Renal pelvis (tissue), 4 donors: ENCODE measurements around the gene RELA. TPM values are rescaled to one million over a fixed set of nuclear protein-coding genes. Genes with fewer than 3 reads are reported as not detected.
A peak's percentile ranks its signal among the peaks of the same experiment; 100 is the strongest.

ENCODE experiments used
- DNase-seq: peaks from one replicate; pipeline ENCODE4 v3.0.0-alpha.2; 2013
- polyA plus RNA-seq, 3 donors: library from polyadenylated mRNA; unstranded; fragments of 120-200 nt; gene quantifications; one replicate each; pipeline ENCODE4 v1.2.1, GENCODE V29; 2013; ENCODE audit not compliant: insufficient read length in 3 of 3

RELA gene
- polyA plus RNA-seq, 3 donors: 54.3 to 60.4 (median 60.4) TPM

- DNase-seq: no peak
These were observed 46.7 kb downstream of the RELA start for GRCh38 chr11:65615950-65616574.

GRCh38 chr11:65615229-65615949 lies 47.3 kb downstream of the RELA start, which contains the start of gene PCNX3:
Gene PCNX3, plus strand, starts transcription at chr11:65615776. Its CDS starts 536 bp downstream, at chr11:65616312.
- peak; percentile 100 for DNase-seq

DNA sequence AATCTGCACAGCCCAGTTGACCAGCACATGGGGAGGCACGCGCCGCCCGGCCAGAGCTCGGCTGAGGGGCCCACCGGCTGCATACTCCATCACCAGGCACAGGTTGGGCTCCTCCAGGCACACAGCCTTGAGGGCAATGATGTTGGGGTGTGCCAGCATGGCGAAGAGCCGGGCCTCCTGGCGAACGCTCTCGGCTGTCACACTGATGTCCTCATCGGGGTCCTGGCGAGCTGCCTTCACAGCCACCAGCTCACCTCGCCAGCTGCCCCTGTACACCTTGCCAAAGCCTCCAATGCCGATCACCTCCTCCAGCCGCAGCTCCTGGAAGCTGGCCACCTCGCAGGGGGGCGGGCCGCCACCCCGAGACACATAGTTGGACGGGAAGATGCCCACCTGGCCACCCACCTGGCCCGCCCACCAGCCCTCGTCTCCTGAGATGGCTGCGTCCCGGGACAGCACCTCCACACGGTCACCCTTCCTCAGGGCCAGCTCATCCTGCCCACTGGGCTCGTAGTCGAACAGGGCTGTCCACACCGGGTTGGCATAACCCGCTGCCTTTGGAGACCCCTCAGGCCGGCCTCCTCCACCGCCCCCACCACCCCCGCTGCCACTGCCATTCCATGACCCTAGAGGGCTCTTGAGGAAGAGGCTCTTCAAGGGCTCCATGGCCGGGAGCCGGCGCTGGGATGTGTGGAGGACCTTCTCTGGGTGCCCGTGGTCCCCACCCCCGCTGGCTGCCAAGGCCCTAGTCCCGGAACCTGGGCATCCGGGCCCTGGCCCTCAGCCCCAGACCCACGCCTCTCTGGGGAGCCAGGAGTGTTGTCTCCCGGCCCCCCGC lies 49.4 kb downstream of the RELA start:
- no peak for DNase-seq

DNA sequence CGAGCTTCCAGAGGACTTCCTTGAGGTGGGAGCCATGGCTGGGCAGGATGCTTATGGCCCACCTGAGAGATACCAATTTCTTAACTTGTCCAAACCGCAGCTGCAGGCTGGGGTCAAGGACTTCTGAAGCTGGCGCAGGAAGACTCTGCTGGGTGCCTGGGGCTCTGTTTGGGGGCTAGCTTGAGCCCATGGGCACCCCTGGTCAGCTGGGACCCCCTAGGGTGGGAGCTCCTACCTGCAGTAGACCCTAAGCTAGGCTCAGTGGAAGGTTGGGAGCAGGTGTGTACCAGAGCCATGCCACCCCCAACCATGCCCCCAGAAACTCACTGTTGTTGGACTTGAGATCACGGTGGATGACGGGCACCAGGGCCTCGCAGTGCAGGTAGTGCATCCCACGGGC lies 50.0 kb downstream of the RELA start:
- no peak for DNase-seq

- DNase-seq: no peak
These were observed 50.7 kb downstream of the RELA start for GRCh38 chr11:65611758-65612603.

GRCh38 chr11:65611028-65611757 lies 51.5 kb downstream of the RELA start:
- DNase-seq: no peak

GRCh38 chr11:65610404-65610803 lies 52.3 kb downstream of the RELA start:
- no peak for DNase-seq

GRCh38 chr11:65609665-65610064 lies 53.1 kb downstream of the RELA start:
- no peak for DNase-seq

GRCh38 chr11:65609229-65609628 lies 53.5 kb downstream of the RELA start:
- DNase-seq: no peak

DNA sequence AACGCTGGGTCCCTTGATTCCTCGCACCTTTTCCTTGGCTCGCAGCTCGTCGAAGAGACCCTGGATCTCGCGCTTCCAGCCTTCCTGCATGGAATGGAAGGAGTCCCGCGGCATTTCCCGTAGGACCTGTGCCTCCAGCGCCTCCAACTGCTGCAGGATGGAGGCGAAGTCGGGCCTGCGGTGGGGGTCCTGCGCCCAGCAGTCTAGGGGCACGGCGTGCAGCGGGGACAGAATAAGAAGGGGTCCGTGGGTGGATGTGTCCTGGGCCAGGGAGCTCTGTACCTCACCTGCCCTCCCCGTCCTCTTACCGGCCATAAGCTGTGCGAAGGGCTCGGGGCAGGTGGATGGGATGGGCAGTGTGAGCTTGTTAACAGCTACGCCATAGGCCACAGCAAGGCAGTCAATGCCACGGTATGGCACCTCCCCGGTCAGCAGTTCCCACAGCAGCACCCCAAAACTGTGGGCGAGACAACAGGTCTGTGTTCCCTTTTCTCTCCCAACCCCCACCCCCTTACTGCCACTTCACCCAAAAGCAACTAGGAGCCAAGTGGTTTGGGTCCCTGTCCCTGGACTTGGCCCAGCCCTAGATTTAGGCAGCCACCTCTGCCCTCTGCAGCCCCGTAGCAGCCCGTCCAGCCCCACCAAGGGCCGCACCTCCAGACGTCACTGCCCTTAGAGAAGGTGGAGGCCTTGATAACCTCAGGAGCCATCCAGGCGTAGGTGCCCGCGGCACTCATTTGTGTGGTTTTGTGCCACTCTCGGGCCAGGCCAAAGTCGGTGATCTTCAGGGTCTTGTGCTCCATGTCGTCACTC lies 54.9 kb downstream of the RELA start:
- no peak for DNase-seq

DNA sequence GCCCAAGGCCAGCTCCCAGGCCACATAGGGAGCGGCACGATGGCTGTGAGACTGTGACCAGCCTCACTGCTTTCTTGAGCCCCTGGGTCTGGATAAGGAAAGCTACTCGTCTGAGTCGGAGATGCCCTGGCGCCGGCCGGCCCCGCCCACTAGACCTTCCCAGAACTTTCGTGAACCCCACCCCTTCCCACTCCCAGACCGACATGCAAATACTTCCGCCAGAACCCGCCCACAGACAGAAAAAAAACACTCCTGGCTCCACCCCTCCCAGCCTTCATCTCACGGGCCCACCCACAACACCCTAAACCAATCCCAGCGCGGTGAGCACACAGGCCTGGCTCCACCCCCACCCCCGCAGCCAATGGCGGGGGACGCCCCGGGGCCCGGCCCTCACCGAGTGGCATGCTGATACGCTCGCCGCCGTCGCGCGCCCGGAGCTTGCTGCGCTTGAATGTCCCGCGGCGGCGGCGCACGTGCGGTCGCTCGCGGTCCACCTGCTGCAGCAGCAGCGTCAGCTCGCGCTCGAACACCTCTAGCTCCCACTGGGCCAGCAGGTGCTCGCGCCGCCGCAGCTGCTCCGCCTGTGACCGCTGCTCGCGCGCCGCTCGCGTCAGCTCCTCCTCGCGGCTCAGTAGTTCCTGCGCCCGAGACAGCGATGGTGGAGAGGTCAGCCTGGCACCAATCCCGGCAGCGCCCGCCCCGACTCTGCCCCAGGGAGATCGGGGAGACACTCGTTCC lies 55.7 kb downstream of the RELA start:
- DNase-seq: peak; percentile 97

GRCh38 chr11:65604258-65604657 lies 58.5 kb downstream of the RELA start:
- DNase-seq: no peak

Other genes with a start within 250 kb of the RELA start
- 100 to 1,000 TPM; 120 to 327 (median 277) TPM for gene NEAT1, start 240.1 kb downstream of the RELA start, polyA plus RNA-seq
- 1,000 to 10,000 TPM in 2 of 3 donors, 100 to 1,000 TPM in 1; 788 to 1,101 (median 1,002) TPM for gene MALAT1, start 163.9 kb downstream of the RELA start, polyA plus RNA-seq
- 10 to 100 TPM; 77.3 to 92.5 (median 81.5) TPM for gene SCYL1, start 137.8 kb downstream of the RELA start, polyA plus RNA-seq
- gene LTBP3, start 104.6 kb downstream of the RELA start, polyA plus RNA-seq: 100 to 1,000 TPM; 132 to 148 (median 146) TPM
- gene ZNRD2, start 92.4 kb downstream of the RELA start, polyA plus RNA-seq: 10 to 100 TPM; 55.5 to 72.1 (median 62.8) TPM
- 10 to 100 TPM; 21.2 to 35.4 (median 25.4) TPM for gene FAM89B, start 90.4 kb downstream of the RELA start, polyA plus RNA-seq
- 10 to 100 TPM; 12.5 to 18.8 (median 18.2) TPM for gene EHBP1L1, start 86.9 kb downstream of the RELA start, polyA plus RNA-seq
- gene KCNK7, start 67.1 kb downstream of the RELA start, polyA plus RNA-seq: under 1 TPM; 0.21 to 0.27 (median 0.27) TPM
- 10 to 100 TPM; 47.4 to 60.4 (median 49.3) TPM for gene MAP3K11, start 48.7 kb downstream of the RELA start, polyA plus RNA-seq
- gene PCNX3, start 47.1 kb downstream of the RELA start, polyA plus RNA-seq: 10 to 100 TPM; 35.5 to 43.8 (median 39.2) TPM
- gene SIPA1, start 24.8 kb downstream of the RELA start, polyA plus RNA-seq: 10 to 100 TPM; 24.1 to 34.5 (median 34.3) TPM
- gene KAT5, start 49.3 kb upstream of the RELA start, polyA plus RNA-seq: 10 to 100 TPM; 73.1 to 83.6 (median 73.5) TPM
- gene RNASEH2C, start 57.9 kb upstream of the RELA start, polyA plus RNA-seq: 10 to 100 TPM; 46.8 to 53.6 (median 51.3) TPM
- gene AP5B1, start 118.1 kb upstream of the RELA start, polyA plus RNA-seq: 10 to 100 TPM in 2 of 3 donors, 1 to 10 TPM in 1; 7.9 to 10.9 (median 10.8) TPM
- 10 to 100 TPM; 14.6 to 17.3 (median 17.1) TPM for gene OVOL1, start 124.1 kb upstream of the RELA start, polyA plus RNA-seq
- gene SNX32, start 171.0 kb upstream of the RELA start, polyA plus RNA-seq: 1 to 10 TPM; 2.1 to 3.3 (median 2.3) TPM
- gene CFL1, start 195.3 kb upstream of the RELA start, polyA plus RNA-seq: 100 to 1,000 TPM; 739 to 933 (median 787) TPM
- 10 to 100 TPM; 50.2 to 59.8 (median 53.4) TPM for gene MUS81, start 197.5 kb upstream of the RELA start, polyA plus RNA-seq
- 100 to 1,000 TPM; 111 to 137 (median 118) TPM for gene EFEMP2, start 209.9 kb upstream of the RELA start, polyA plus RNA-seq
- 1 to 10 TPM in 2 of 3 donors, under 1 TPM in 1; 0.73 to 1.5 (median 1.5) TPM for gene CTSW, start 216.9 kb upstream of the RELA start, polyA plus RNA-seq
- 10 to 100 TPM; 86.5 to 95.6 (median 94.2) TPM for gene FIBP, start 225.6 kb upstream of the RELA start, polyA plus RNA-seq
- gene CCDC85B, start 227.8 kb upstream of the RELA start, polyA plus RNA-seq: 10 to 100 TPM; 10.6 to 20.8 (median 13.6) TPM
- gene FOSL1, start 237.5 kb upstream of the RELA start, polyA plus RNA-seq: under 1 TPM in 1 of 3 donors, not detected in 2; 0.14 TPM